NCI-H1417 treated with DMSO at 0.1 percent for 48 hours (cell line): ENCODE measurements around the gene CBX7.

Experiments used
- DNase-seq: peaks from one replicate; lab custom pipeline; 2025; lab: John Stamatoyannopoulos, UW

The CBX7 gene

GRCh38 chr22:39152511-39153219, at the start of gene CBX7:
Gene CBX7 (minus strand): TSS chr22:39152680. CDS start chr22:39152444, 236 bp downstream.
- no peak for DNase-seq

DNA sequence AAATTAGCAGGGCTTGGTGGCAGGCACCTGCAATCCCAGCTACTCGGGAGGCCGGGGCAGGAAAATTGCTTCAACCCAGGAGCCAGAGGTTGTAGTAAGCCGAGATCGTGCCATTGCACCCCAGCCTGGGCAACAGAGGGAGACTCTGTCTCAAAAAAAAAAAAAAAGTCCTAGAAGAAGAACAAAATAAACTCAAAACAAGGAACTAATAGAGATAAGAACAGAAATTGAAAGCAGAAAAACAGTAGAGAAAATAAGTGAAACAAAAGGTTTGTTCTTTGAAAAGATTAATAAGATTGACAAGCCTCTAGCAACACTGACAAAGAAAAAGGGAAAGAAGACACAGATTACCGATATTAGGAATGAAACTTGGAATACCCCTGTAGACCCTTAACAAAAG, 45.1 kb upstream of the CBX7 start:
- no peak for DNase-seq

DNA sequence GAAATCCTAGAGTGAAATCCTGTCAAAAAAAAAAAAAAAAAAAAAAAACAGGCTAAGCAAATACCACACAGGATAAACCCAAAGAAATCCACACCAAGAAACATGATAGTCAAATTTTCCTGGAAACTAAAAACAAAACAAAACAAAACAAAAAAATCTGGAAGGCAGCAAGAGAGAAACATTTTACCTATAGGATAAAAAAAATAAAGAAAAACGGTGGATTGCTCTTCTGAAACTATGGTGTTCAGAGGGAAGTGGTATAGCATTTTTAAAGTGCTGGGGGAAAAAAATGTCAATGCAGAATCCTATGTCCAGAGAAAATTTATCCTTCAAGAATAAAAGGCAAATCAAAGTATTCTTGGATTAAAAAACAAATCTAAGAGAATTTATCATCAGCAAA, 41.6 kb upstream of the CBX7 start:
- no peak for DNase-seq

DNA sequence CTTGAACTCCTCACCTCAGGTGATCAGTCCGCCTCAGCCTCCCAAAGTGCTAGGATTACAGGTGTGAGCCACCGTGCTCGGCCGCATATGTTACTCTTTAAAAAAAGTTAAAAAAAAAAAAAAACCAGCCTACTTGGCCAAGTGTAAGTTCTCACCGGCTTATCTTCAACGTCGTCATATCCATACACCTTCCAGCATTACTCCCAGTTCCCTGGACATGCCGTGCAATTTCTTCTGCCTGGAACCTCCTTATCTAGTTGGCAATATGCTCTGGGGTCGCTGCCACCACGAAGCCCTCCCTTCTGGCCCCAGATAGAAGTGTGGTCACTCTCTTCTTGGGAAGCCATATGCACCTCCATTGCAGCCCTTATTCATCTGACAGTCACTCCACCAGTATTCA, 36.3 kb upstream of the CBX7 start:
- DNase-seq, result no peak

GRCh38 chr22:39185601-39186012, 33.1 kb upstream of the CBX7 start:
- no peak for DNase-seq

DNA sequence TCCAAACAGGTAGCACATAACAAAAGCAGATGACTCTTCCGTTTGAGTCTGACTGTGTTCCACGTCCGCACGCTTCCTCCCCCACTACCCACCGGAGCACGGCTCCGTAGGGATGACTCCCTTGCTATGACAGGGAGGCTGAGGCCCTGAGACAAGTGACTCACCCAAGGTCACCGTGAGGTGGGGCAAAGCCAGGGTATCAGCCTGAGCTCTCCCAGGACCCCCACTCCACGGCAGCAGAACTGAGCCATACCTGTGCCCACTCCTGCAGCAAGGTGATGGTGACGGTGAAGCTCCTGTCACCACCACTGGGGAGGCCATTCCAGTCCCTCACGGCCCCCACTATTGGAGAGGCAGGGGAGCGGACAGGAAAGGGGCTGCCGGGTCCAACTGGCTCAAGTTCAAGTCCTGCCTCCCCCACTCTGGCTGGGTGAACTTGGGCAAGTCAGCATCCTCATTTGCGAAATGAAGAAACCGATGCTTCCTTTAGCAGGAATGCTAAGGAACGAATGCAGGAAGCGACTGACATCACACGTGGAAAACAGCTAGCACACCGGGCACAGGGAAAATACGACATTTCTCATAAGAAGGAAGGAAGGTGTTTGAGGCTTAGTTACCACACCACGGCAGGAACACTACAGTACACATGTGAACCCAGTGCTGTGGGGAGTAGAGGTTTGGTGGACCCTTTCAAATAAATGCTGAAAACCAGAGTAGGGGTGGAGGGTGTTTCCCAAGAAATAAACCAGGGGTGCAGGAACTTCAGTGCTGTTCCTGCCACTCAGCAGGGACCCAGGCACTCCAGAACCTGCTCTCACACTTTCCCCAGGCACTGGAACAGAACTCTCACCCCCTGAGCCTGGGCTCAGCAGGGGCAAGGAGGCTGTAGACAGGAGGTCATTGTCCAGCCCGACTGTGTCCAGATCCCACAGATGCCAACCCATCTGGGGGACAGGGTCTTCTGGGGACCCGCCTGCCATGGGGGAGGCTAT, 32.4 kb upstream of the CBX7 start:
- DNase-seq, result no peak

DNA sequence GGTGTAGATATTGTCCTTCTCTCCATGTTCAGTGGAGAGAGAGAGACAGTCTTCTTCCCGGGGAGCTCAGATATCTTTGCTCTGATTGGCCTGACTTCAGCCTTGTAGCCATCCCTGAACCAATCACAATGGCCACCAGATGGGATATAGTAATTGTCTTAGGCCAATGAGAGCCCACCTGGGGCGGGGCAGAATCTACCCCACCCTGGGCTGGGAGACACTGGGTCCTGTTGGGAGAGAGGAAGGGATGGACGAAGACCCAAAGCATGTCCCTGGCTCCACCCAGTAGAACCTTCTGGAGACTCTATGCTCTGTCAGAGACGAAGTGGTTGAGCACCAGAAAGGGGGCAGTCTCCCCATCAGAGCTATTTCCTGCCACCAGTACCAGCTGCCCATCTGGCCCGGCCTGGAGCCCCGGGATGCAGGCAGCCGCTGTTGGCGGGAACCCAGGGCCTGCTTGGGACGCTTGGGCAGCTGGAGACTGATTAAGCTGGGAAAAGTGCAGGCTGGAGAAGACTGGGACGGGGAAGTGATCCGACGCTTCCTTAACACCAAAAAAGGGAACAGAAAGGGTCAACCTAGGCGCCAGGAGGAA, 31.6 kb upstream of the CBX7 start:
- no peak for DNase-seq

GRCh38 chr22:39182478-39183030, 30.1 kb upstream of the CBX7 start:
- no peak for DNase-seq

- no peak for DNase-seq
These were observed 29.3 kb upstream of the CBX7 start for GRCh38 chr22:39181778-39182177.

- DNase-seq, result no peak
These were observed 28.9 kb upstream of the CBX7 start for GRCh38 chr22:39181356-39181755.

GRCh38 chr22:39179841-39180335, 27.4 kb upstream of the CBX7 start:
- DNase-seq, result no peak

DNA sequence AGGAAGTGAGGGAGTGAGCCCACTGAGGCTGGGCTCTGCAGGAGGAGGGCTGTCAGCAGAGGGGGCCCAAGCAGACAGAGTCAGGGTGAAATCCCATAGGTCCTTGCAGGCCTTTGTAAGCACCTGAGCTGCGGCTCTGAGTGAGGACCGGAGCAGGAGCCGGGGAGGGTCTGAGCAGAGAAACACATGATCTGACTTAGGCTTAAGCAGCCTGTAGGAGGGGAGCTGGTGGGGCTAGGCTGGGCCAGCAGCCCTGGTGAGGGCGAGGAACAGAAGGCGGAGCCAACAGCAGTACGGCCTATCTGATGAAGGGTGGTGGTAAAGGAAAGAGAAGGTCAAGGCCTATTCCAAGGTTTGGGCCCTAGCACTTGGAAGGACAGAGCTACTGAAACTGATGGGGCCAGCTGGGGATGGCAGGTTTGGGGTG, 26.9 kb upstream of the CBX7 start:
- DNase-seq, result no peak

- DNase-seq, result no peak
These were observed 26.0 kb upstream of the CBX7 start for GRCh38 chr22:39178206-39179111.

- DNase-seq, result no peak
These were observed 25.3 kb upstream of the CBX7 start for GRCh38 chr22:39177791-39178190.

DNA sequence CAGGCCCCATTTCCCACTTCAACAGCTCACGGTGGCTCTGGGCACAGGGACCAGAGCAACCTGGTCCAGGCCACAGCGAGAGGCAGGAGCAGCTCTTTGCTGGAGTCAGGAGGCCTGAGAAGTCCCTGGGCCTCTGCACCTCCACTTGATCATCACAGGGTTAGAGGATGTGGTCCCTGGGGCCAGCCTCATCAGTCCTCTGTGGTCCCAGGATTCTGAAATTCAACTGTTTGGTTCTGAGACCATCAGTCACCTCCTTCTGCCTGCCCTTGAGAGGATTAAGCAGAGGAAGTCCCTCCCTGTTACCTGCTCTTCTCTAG, 24.9 kb upstream of the CBX7 start:
- no peak for DNase-seq

- no peak for DNase-seq
These were observed 24.4 kb upstream of the CBX7 start for GRCh38 chr22:39176714-39177455.

- DNase-seq, result no peak
These were observed 23.7 kb upstream of the CBX7 start for GRCh38 chr22:39176143-39176713.

DNA sequence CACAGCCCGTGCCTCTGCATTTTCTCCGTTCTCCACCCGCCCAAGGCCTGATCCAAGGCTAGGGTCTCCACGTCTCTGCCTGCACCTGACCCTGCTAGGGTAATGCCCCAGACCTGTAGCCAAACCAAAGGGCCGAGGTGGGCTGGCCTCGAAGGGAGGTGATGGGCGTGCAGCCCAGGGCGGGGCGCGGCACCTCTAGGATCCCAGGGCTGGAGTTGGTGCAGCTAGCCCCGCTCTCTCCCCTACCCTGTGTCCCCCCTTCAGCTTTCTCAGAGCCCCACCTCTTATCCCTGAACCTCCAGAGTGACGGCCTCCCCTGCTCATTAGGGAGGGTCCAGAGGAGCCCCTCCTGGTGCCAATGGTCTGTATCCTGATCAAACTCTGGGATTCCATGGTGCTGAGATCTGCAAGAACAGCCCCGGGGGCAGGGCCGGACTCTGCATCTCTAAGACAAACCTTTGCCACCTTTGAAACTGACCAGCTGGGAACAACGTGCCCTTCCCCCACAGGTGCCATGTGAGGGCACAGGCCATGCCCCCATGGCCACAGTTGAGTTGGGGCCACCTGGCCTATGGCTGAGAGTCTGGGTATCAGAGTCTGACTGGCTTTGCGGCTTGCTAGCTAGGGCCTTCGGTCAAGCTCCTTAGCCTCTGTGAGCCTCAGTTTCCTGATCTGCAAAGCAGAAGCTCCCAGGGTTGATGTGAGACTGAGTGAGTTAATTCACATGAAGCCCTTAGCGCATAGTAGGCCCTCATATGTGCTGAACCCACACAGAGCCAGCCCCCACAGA, 23.1 kb upstream of the CBX7 start:
- no peak for DNase-seq
